WERI-Rb-1 (cell line): Measurements from ENCODE around the gene SOSTDC1.
"Not testable (repeated sequence)": the region's sequence is repeated elsewhere in the genome, so short reads cannot be mapped to it uniquely, and the experiment has no call there.

Source experiments
- DNase-seq: peaks from one replicate; pipeline ENCODE4 v3.0.0-alpha.2; 2020
- H3K27ac ChIP-seq: fragments of 250-450 bp; sonication (Bioruptor Pico); 2 replicates; pipeline ENCODE4 v1.5.1; 2020; ENCODE audit warnings: mild to moderate bottlenecking, moderate library complexity
- H3K27me3 ChIP-seq: fragments of 250-450 bp; sonication (Bioruptor Pico); 2 replicates; pipeline ENCODE4 v1.5.1; 2021; ENCODE audit warnings: mild to moderate bottlenecking, low read depth, moderate library complexity; ENCODE audit not compliant: insufficient read depth, severe bottlenecking
- H3K36me3 ChIP-seq: fragments of 250-450 bp; sonication (Bioruptor Pico); 2 replicates; pipeline ENCODE4 v1.5.1; 2020; ENCODE audit warnings: mild to moderate bottlenecking, moderate library complexity
- H3K4me3 ChIP-seq: 2 replicates; pipeline ENCODE4 v1.5.1; 2011; ENCODE audit warnings: low read depth, mild to moderate bottlenecking, control low read depth, low read length
- H3K9me3 ChIP-seq: fragments of 250-450 bp; sonication (Bioruptor Pico); 2 replicates; pipeline ENCODE4 v1.5.1; 2021; ENCODE audit warnings: mild to moderate bottlenecking, moderate library complexity; ENCODE audit not compliant: severe bottlenecking
- TF ChIP-seq, protein P1 (sequence below): IDR thresholded peaks from 2 replicates; pipeline ENCODE4 v1.5.1; 2011; ENCODE audit warnings: low read depth, mild to moderate bottlenecking, control low read depth, inconsistent platforms, low read length

The SOSTDC1 gene

DNA sequence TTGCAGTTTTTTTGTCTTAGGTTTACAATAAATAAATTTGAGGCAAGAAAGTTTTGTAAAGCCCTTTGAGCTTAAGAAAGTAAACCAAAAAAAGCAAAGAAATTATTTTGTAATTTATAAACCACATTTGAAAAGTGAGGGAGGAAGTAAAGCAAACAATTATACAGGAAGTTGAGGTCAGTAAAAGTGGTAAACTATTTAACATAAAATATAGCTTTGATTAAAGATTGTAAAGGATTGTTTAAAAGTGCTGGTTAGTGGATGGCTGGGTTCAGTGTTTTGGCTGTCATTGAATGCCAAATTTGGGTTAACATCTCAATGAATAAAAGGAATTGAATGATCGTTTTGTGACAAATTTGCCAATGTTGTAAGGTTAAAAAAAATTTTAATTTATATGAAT lies 9.9 kb downstream of the SOSTDC1 start:
- Histone ChIP-seq H3K4me3 (no peak overlapping the region), H3K27ac (no peak overlapping the region), H3K27me3 (no peaks in the 10 kb centered on the region), H3K36me3 (no peaks in the 10 kb centered on the region), H3K9me3 (no peaks in the 10 kb centered on the region)
- no peak for DNase-seq
- TF ChIP-seq, protein P1, sequence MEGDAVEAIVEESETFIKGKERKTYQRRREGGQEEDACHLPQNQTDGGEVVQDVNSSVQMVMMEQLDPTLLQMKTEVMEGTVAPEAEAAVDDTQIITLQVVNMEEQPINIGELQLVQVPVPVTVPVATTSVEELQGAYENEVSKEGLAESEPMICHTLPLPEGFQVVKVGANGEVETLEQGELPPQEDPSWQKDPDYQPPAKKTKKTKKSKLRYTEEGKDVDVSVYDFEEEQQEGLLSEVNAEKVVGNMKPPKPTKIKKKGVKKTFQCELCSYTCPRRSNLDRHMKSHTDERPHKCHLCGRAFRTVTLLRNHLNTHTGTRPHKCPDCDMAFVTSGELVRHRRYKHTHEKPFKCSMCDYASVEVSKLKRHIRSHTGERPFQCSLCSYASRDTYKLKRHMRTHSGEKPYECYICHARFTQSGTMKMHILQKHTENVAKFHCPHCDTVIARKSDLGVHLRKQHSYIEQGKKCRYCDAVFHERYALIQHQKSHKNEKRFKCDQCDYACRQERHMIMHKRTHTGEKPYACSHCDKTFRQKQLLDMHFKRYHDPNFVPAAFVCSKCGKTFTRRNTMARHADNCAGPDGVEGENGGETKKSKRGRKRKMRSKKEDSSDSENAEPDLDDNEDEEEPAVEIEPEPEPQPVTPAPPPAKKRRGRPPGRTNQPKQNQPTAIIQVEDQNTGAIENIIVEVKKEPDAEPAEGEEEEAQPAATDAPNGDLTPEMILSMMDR = no peak

DNA sequence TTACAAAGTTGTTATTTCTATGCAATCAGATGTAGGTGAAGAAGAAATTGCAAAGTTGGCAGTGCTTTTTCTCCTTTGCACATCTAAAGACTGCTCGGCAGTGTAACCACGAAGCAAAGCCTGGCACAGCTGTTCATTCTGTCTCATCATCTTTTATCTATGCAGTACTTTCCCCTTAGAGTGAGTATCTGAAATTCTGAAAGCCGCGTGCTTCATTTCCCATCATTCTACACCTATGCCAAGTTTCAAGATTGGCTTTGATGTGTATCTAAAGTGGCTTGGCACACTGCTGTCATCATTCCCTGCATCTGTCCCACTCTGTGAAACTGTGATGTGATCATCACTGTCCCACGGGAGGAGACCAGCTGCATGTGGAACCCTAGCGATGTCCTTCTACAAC lies 15.2 kb downstream of the SOSTDC1 start:
- Histone ChIP-seq H3K27ac (no peak overlapping the region), H3K4me3 (no peak overlapping the region), H3K27me3 (no peaks in the 10 kb centered on the region), H3K9me3 (no peaks in the 10 kb centered on the region), H3K36me3 (no peaks in the 10 kb centered on the region)
- TF ChIP-seq, protein P1 = no peak
- no peak for DNase-seq

DNA sequence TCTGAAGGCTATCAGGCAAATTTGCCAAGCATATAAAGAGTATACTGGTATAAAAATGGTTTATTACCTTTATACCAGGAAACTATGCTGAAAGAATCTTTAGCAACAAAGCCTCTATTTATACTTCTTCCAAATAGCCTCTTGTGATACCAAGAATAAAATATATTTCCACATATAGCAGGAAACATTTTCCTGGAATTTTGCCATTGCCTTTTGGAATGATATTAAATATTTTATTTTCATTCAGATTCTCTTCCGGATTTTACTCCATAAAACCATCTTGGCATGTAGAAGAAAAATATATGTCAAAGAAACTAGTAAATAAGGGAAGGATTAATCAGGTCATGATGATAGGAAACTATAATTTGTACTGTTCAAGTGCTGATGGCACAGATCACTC lies 17.7 kb downstream of the SOSTDC1 start:
- Histone ChIP-seq H3K36me3 (no peaks in the 10 kb centered on the region), H3K27me3 (no peaks in the 10 kb centered on the region), H3K4me3 (no peak overlapping the region), H3K9me3 (no peaks in the 10 kb centered on the region), H3K27ac (no peak overlapping the region)
- TF ChIP-seq, protein P1 = no peak
- DNase-seq = no peak

DNA sequence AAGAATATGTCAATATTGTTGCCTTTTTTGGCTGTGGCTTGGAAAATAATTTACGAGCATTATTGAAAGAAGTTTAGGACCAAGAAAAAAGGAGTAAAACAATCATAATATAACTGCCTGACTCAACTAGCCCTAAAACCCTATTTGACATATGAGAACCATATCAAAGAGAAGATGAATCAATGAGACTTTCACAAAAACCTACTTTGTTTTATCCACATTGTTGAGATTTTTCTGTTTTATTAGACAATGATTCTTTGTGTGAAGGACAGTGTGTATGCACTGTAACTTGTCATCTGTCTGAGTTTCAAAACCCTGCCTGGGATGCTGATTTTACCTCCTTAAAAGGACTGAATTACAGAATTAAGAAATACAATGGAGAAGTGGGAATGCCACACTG lies 19.0 kb downstream of the SOSTDC1 start:
- TF ChIP-seq, protein P1 = no peak
- Histone ChIP-seq H3K27me3 (no peaks in the 10 kb centered on the region), H3K27ac (no peak overlapping the region), H3K4me3 (no peak overlapping the region), H3K9me3 (no peaks in the 10 kb centered on the region), H3K36me3 (no peaks in the 10 kb centered on the region)
- DNase-seq = no peak

DNA sequence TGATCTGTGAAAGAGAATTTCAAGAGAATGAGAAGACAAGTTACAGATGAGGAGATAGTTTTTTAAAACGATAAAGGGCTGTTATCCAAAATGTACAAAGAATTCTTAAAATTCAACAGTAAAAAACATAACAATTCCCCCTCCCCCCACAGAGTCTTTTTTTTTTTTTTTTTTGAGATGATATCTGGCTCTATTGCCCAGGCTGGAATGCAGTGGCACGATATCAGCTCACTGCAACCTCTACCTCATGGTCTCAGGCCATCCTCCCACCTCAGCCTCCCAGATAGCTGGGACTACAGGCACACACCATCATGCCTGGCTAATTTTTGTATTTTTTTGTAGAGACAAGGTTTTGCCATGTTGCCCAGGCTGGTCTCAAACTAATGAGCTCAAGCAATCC lies 21.7 kb downstream of the SOSTDC1 start:
- not testable (repeated sequence) for H3K27ac ChIP-seq, DNase-seq, H3K9me3 ChIP-seq, H3K4me3 ChIP-seq, H3K36me3 ChIP-seq, H3K27me3 ChIP-seq

DNA sequence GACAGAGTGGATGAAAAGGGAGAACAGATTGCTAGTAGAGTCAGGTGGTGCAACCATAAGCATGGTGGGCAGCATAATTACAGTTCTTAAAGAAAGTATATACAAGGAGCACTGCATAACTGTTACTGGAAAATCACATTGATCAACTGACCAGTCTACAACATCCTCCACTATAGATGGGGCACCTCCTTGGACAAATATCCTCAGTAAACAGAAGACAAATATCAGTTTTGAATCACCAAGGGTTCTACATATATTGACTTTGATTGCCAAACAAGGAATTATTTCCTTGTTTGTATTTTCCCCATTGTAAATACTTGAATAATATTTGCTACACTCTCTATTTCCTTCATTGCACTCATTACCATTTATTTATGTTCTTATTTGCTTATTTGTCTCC lies 26.6 kb downstream of the SOSTDC1 start:
- H3K27me3 ChIP-seq = no peaks in the 10 kb centered on the region
- no peak for DNase-seq
- TF ChIP-seq, protein P1 = no peak
- H3K9me3 ChIP-seq = no peaks in the 10 kb centered on the region
- H3K27ac ChIP-seq = no peak overlapping the region
- H3K4me3 ChIP-seq = no peak overlapping the region
- H3K36me3 ChIP-seq = no peaks in the 10 kb centered on the region
